Measurements from ENCODE around the gene TP53AIP1.
A peak's percentile ranks its signal among the peaks of the same experiment; 100 is the strongest.

TP53AIP1 gene

GRCh38 chr11:128942817-128943427 lies at the start of gene TP53AIP1:
Gene TP53AIP1 (minus strand): TSS chr11:128942871. CDS start chr11:128937818, 5,053 bp downstream.
- no peak for DNase-seq (ENCODE audit: low read depth)

GRCh38 chr11:128988242-128988970 lies 45.7 kb upstream of the TP53AIP1 start:
- DNase-seq (ENCODE audit: low read depth), result no peak

GRCh38 chr11:128985880-128986279 lies 43.2 kb upstream of the TP53AIP1 start:
- DNase-seq (ENCODE audit: low read depth), result no peak

GRCh38 chr11:128983023-128983422 lies 40.4 kb upstream of the TP53AIP1 start:
- no peak for DNase-seq (ENCODE audit: low read depth)

- no peak for DNase-seq (ENCODE audit: low read depth)
Measured at GRCh38 chr11:128981254-128981653, 38.6 kb upstream of the TP53AIP1 start.

- no peak for DNase-seq (ENCODE audit: low read depth)
Measured at GRCh38 chr11:128970598-128971190, 28.0 kb upstream of the TP53AIP1 start.

- no peak for DNase-seq (ENCODE audit: low read depth)
Measured at GRCh38 chr11:128968916-128969315, 26.2 kb upstream of the TP53AIP1 start.

- DNase-seq (ENCODE audit: low read depth), result no peak
Measured at GRCh38 chr11:128967578-128967977, 24.9 kb upstream of the TP53AIP1 start.

- DNase-seq (ENCODE audit: low read depth), result no peak
Measured at GRCh38 chr11:128965485-128965884, 22.8 kb upstream of the TP53AIP1 start.

GRCh38 chr11:128964463-128964930 lies 21.8 kb upstream of the TP53AIP1 start:
- no peak for DNase-seq (ENCODE audit: low read depth)

- no peak for DNase-seq (ENCODE audit: low read depth)
Measured at GRCh38 chr11:128963744-128964325, 21.2 kb upstream of the TP53AIP1 start.

- no peak for DNase-seq (ENCODE audit: low read depth)
Measured at GRCh38 chr11:128962896-128963295, 20.2 kb upstream of the TP53AIP1 start.

GRCh38 chr11:128961645-128962044 lies 19.0 kb upstream of the TP53AIP1 start:
- DNase-seq (ENCODE audit: low read depth), result no peak

GRCh38 chr11:128957202-128957482 lies 14.5 kb upstream of the TP53AIP1 start:
- no peak for DNase-seq (ENCODE audit: low read depth)

GRCh38 chr11:128956401-128957201 lies 13.9 kb upstream of the TP53AIP1 start:
- DNase-seq (ENCODE audit: low read depth), result peak; percentile 46

- no peak for DNase-seq (ENCODE audit: low read depth)
Measured at GRCh38 chr11:128955636-128956035, 13.0 kb upstream of the TP53AIP1 start.

- no peak for DNase-seq (ENCODE audit: low read depth)
Measured at GRCh38 chr11:128953151-128953550, 10.5 kb upstream of the TP53AIP1 start.

- DNase-seq (ENCODE audit: low read depth), result no peak
Measured at GRCh38 chr11:128949791-128950454, 7.3 kb upstream of the TP53AIP1 start.

GRCh38 chr11:128948583-128948982 lies 5.9 kb upstream of the TP53AIP1 start:
- DNase-seq (ENCODE audit: low read depth), result no peak

GRCh38 chr11:128947773-128948172 lies 5.1 kb upstream of the TP53AIP1 start:
- no peak for DNase-seq (ENCODE audit: low read depth)

- no peak for DNase-seq (ENCODE audit: low read depth)
Measured at GRCh38 chr11:128946648-128947047, 4.0 kb upstream of the TP53AIP1 start.
